Measurements from ENCODE around the gene IL9. TPM values are rescaled to one million over a fixed set of nuclear protein-coding genes. Genes with fewer than 3 reads are reported as not detected.

The IL9 gene
- total and polyA plus RNA-seq, 2 of the 4 experiments (the other 2 are of a cell fraction), result not detected

GRCh38 chr5:135850231-135850630 is 45.4 kb downstream of the IL9 start:
- CTCF ChIA-PET, result no interaction called here
- Histone ChIP-seq H3K14ac (replicated peaks; ENCODE audit: low read depth, low read length) (no peak overlapping the region), H2AFZ (replicated peaks; ENCODE audit: low read length, poor library complexity) (no peak overlapping the region), H3K9me1 (ENCODE audit: insufficient read depth, low read length) (no peaks in the 10 kb centered on the region), H3K4ac (ENCODE audit: low read depth, low read length) (no peak overlapping the region), H3K36me3 (ENCODE audit: control insufficient read depth, insufficient read depth, low read length) (no peaks in the 10 kb centered on the region), H3K4me2 (ENCODE audit: low read depth, low read length) (no peak overlapping the region), H4K5ac (ENCODE audit: low read depth, low read length) (no peak overlapping the region), H2BK20ac (ENCODE audit: low read depth, low read length) (no peak overlapping the region), H3K27ac (ENCODE audit: insufficient read depth, low read length) (no peak overlapping the region), H4K20me1 (ENCODE audit: insufficient read depth, low read length) (no peaks in the 10 kb centered on the region), H3K56ac (ENCODE audit: extremely low read depth, insufficient read depth, low read length) (no peak overlapping the region), H4K8ac (ENCODE audit: low read depth in 2 of 2, low read length in 2 of 2) (no peak overlapping the region), H4K91ac (ENCODE audit: insufficient read depth, low read depth, low read length) (no peak overlapping the region), H3K18ac (ENCODE audit: low read depth, low read length) (no peak overlapping the region), H3K4me3 (ENCODE audit: insufficient read depth, low read depth, low read length) (no peak overlapping the region), H3K9me3 (ENCODE audit: control insufficient read depth, insufficient read depth, low read length) (no peaks in the 10 kb centered on the region), H2BK15ac (ENCODE audit: low read depth, low read length) (no peak overlapping the region), H3K9ac (ENCODE audit: low read depth, low read length) (no peak overlapping the region), H3K27me3 (ENCODE audit: control insufficient read depth, insufficient read depth, low read length) (no peaks in the 10 kb centered on the region; the same call in 1 of the 2 replicates), H3K23ac (ENCODE audit: low read depth, low read length) (no peak overlapping the region), H2AK9ac (replicated peaks; ENCODE audit: low read depth, low read length, poor library complexity) (no peak overlapping the region), H2AK5ac (ENCODE audit: low read depth, low read length) (no peak overlapping the region), H3K4me1 (ENCODE audit: control insufficient read depth, insufficient read depth, low read length) (no peaks in the 10 kb centered on the region), H3K79me1 (ENCODE audit: low read depth in 1 of 2, low read length in 2 of 2) (no peaks in the 10 kb centered on the region), H2BK120ac (ENCODE audit: low read depth, low read length) (no peak overlapping the region), H2BK5ac (ENCODE audit: low read depth, low read length, poor library complexity, severe bottlenecking) (no peak overlapping the region)
- ATAC-seq (ENCODE audit: low read depth), result no peak
- no peak for DNase-seq
- dilution Hi-C loops (cut with HindIII; ENCODE audit: low sequenced_read_pairs, unreplicated experiment), result no loop called here
- no peak for TF ChIP-seq POLR2A (IDR thresholded peaks at IDR 0.05; ENCODE audit: low read depth, low read length)
- TF ChIP-seq BHLHE40 (IDR thresholded peaks at IDR 0.05; ENCODE audit: low read depth, low read length), result no peak
- no peak for TF ChIP-seq SMC3 (IDR thresholded peaks at IDR 0.05; ENCODE audit: low read depth, low read length)
- TF ChIP-seq NFE2L2 (IDR thresholded peaks at IDR 0.05; ENCODE audit: low read depth, low read length), result no peak
- BruUV-seq (replicated peaks), result no TSS peak
- POLR2A ChIA-PET (ENCODE audit: unreplicated experiment), result no interaction called here
- WGBS, 2 experiments (ENCODE audit: extremely low coverage in 2 of 2, insufficient read length in 1 of 2), result 67% methylated on average over 1 of the region's 9 CpGs; no CpG with 5 or more reads in 1 of the 2 experiments
- intact Hi-C loops (cut with micrococcal nuclease), result no loop called here
- in situ Hi-C loops (cut with MboI; ENCODE audit: low sequenced_read_pairs), result no loop called here

Measured in IMR-90 (cell line).